CD4-positive, alpha-beta T cell treated with Interleukin-2 at 100 ng/mL for 4 hours (primary cell): ENCODE results near the gene GNAS.

Source experiments
- DNase-seq: peaks from one replicate; pipeline ENCODE4 v3.0.0-alpha.2; 2020; ENCODE audit warnings: low spot score

GNAS gene

GRCh38 chr20:58898629-58899408, 46.3 kb downstream of the GNAS start:
- DNase-seq, result no peak

GRCh38 chr20:58899512-58899911, 47.0 kb downstream of the GNAS start:
- no peak for DNase-seq

GRCh38 chr20:58900397-58900796, 47.9 kb downstream of the GNAS start:
- no peak for DNase-seq

GRCh38 chr20:58901488-58902402, 49.2 kb downstream of the GNAS start:
- DNase-seq, result no peak

- DNase-seq, result no peak
Observed at GRCh38 chr20:58903614-58904013, 51.1 kb downstream of the GNAS start.

GRCh38 chr20:58905236-58905635, 52.7 kb downstream of the GNAS start:
- DNase-seq, result no peak

GRCh38 chr20:58906111-58906510, 53.6 kb downstream of the GNAS start:
- DNase-seq, result no peak

- DNase-seq, result peak; percentile 33
Observed at GRCh38 chr20:58906894-58907293, 54.4 kb downstream of the GNAS start.

- DNase-seq, result peak; percentile 84
Observed at GRCh38 chr20:58907320-58908137, 55.0 kb downstream of the GNAS start.

- DNase-seq, result no peak
Observed at GRCh38 chr20:58908221-58908620, 55.7 kb downstream of the GNAS start.

GRCh38 chr20:58908941-58909340, 56.4 kb downstream of the GNAS start:
- no peak for DNase-seq

- DNase-seq, result no peak
Observed at GRCh38 chr20:58909585-58909984, 57.1 kb downstream of the GNAS start.

- DNase-seq, result no peak
Observed at GRCh38 chr20:58910473-58910872, 58.0 kb downstream of the GNAS start.

- no peak for DNase-seq
Observed at GRCh38 chr20:58911309-58911708, 58.8 kb downstream of the GNAS start.

- no peak for DNase-seq
Observed at GRCh38 chr20:58911970-58912369, 59.5 kb downstream of the GNAS start.

- DNase-seq, result no peak
Observed at GRCh38 chr20:58913079-58913478, 60.6 kb downstream of the GNAS start.

GRCh38 chr20:58918621-58919020, 66.1 kb downstream of the GNAS start:
- DNase-seq, result no peak

GRCh38 chr20:58921564-58921963, 69.0 kb downstream of the GNAS start:
- no peak for DNase-seq

- DNase-seq, result no peak
Observed at GRCh38 chr20:58922036-58922435, 69.5 kb downstream of the GNAS start.

- no peak for DNase-seq
Observed at GRCh38 chr20:58923117-58923712, 70.7 kb downstream of the GNAS start.

- no peak for DNase-seq
Observed at GRCh38 chr20:58926802-58927489, 74.4 kb downstream of the GNAS start.
